Kidney glomerular epithelial cell (primary cell): Measurements from ENCODE around the gene FOXK1.
"Not testable (repeated sequence)": the region's sequence is repeated elsewhere in the genome, so short reads cannot be mapped to it uniquely, and the experiment has no call there.

Experiments used
- DNase-seq: peaks from one replicate; lab custom pipeline; 2025; lab: John Stamatoyannopoulos, UW

The FOXK1 gene

GRCh38 chr7:4681886-4682620, at the start of gene FOXK1:
Gene FOXK1, plus strand, starts transcription at chr7:4682295. Its CDS starts 14 bp downstream, at chr7:4682309.
- peak; percentile 56 for DNase-seq

DNA sequence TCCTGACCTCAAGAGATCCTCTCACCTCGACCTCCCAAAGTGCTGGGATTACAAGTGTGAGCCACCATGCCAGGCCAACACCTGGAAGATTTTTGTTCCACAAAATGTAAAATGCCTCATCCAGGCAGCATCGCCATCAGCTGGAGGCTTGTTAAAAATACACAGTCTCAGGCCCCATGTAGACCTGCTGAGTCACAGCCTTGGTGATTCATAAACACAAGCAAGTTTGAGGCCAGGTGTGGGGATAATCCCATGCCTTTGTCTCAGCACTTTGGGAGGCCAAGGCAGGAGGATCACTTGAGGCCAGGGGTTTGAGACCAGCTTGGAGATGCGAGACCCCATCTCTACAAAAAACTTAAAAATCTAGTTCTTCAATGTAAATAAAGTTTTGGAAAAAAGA, 49.1 kb upstream of the FOXK1 start:
- DNase-seq: no peak

- no peak for DNase-seq
Measured at GRCh38 chr7:4634166-4634565, 47.9 kb upstream of the FOXK1 start.

DNA sequence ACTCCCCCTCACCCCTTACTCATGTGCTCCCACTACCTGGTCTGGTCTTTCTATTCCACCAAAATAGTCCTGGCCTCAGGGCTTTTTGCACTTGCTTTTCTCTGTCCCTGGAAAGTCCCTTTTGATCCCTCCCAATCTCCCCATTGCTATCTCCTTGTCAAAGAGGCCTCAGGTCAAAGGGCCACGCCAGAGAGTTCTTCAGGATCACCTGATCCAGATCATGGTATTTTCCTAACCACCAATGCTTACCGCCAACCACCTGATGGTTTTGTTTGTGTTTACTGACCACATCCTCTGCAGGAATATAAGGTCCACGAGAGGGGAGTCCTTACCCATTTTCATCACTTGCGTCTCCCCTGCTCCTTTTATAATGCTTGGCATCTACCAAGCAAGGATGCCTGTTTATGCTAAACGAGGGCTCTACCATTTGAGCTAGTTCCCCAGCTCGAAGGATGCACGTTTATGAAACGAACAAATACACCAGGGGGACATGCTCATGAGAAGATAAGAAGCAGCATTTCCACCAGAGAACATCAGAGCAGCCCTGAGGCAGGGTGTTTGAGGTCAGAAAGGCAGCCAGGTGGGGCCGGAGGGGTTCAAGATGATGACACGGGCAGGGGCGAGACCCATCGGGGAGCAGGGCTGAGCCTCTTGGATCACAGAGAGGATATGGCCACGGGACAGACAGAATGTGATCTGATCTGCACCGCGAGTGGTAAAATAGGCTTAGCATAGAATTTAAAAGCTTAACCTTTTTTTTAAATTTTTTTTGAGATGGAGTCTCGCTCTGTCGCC, 43.1 kb upstream of the FOXK1 start:
- DNase-seq: no peak

DNA sequence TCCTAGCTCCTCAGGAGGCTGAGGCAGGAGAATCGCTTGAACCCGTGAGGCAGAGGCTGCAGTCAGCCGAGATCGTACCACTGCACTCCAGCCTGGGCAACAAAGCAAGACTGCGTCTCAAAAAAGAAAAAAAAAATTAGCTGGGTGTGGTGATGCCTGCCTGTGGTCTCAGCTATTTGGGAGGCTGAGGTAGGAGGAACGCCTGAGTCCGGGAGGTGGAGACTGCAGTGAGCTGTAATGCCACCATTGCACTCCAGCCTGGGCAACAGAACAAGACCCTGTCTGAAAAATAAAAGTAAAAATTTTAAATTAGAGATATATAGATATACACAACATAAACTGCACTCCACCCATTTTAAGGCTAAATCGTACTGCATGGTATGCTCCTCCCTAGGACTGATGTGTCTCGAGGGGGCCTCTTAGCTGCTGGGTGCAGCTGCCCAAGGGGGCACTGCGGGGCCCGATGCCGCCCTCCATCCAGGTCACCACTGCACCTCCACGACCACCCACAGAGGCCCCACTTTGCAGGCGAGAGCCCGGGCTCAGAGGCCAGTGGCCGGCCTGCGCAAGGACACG, 40.9 kb upstream of the FOXK1 start:
- no peak for DNase-seq

GRCh38 chr7:4641667-4642467, 40.2 kb upstream of the FOXK1 start:
- DNase-seq: peak; percentile 73

DNA sequence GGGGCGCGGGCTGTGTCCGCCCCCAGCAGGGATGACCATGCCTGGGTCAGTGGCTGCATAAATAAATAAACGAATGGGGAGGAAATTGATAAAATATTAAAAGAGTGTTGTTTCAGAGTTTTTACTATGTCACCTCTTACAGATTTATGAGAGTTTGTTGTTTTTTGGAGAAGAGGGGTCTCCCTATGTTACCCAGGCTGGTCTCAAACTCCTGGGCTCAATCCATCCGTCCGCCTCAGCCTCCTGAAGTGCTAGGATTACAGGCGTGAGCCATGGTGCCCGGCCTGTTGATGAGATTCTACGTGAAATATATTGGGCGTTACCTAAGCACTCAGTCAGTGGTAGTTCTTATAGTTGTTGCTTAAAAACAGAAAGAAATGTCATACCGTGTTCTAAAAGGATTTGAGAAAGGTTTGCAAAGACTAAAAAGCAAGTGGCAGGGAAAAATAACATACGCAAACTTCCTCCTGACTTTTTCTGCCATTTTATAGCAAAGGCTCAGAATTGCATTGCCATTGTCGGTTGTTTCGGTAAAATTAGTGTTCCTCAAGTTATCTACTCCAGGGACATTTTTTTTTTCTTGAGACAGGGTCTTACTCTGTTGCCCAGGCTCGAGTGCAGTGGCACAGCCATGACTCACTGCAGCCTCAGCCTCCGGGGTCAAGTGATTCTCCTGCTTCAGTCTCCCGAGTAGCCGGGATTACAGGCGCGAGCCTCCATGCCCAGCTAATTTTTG, 39.5 kb upstream of the FOXK1 start:
- DNase-seq: no peak

- DNase-seq: not testable (repeated sequence)
Measured at GRCh38 chr7:4643204-4643471, 39.0 kb upstream of the FOXK1 start.

DNA sequence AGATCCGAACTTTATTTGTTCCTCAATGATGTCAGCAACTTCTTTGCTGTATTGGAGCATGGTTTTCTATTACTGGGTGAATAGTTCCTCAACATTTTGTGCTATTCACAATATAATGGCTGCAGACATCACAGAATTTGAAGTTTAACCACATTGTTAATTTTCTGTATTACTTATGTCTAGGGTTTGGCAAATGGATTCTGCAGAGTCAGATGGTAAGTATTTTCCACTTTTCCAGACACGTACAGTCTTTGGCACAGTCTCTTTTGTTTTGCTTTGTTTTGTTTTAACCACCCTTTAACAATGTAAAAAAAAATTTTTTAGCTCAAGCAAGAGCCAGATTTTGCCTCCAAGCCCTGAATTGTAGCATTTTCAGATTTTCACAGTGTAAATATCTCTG, 36.8 kb upstream of the FOXK1 start:
- no peak for DNase-seq

DNA sequence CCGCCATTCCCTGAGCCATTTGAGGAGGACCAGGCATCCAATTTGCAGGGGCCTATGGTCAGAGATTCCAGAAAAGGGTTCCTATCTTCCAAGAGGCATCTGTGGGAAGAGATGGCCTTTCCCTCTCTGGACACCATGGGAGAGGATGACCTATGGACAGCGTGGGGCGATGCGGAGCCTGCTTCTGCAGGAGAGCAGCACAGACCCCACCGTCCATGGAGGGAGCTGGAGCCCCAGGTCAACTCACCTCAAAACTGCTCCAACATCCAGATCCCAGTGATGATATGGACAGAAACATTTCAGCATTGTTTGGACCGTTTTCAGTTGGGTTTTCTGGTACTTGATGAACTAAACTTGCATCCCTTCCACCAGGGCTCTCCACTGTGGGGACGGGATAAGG, 34.0 kb upstream of the FOXK1 start:
- no peak for DNase-seq

- peak; percentile 7 for DNase-seq
Measured at GRCh38 chr7:4650433-4651047, 31.6 kb upstream of the FOXK1 start.

DNA sequence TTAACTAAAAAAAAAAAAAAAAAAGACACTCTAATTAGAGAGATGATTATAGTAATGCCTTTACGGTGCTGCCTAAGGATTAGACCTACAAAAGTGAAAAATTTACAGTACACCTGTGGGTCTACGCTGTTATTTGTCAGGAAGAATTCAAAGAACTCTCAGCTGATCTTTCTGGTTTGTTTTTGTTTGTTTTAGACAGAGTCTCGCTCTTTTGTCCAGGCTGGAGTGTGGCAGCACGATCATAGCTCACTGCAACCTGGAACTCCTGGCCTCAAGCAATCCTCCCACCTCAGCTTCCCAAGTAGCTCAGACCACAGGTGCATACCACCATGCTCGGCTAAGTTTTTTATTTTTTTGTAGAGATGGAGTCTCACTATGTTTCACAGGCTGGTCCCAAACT, 28.3 kb upstream of the FOXK1 start:
- no peak for DNase-seq

GRCh38 chr7:4655311-4655710, 26.8 kb upstream of the FOXK1 start:
- no peak for DNase-seq

- DNase-seq: no peak
Measured at GRCh38 chr7:4655896-4656295, 26.2 kb upstream of the FOXK1 start.

- DNase-seq: no peak
Measured at GRCh38 chr7:4657640-4658417, 24.3 kb upstream of the FOXK1 start.

- DNase-seq: no peak
Measured at GRCh38 chr7:4659551-4660286, 22.4 kb upstream of the FOXK1 start.

DNA sequence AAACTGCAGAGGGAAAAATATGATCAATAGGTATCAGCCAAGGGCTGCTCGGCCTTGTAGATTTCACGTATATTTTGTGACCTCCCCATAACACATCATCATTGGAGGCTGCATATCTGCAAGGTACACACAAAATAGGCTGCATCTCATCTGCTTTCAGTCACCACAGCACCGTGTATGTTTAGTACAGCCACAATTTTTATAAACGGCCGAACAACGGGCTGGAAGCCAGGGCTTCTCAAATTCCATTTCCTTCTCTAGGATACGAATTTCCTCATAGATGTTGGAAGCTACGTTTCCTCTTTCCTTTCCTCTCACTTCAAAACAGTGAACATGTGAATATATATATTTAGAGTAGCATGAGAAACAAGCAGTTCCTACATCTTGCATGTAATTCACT, 20.2 kb upstream of the FOXK1 start:
- DNase-seq: no peak

DNA sequence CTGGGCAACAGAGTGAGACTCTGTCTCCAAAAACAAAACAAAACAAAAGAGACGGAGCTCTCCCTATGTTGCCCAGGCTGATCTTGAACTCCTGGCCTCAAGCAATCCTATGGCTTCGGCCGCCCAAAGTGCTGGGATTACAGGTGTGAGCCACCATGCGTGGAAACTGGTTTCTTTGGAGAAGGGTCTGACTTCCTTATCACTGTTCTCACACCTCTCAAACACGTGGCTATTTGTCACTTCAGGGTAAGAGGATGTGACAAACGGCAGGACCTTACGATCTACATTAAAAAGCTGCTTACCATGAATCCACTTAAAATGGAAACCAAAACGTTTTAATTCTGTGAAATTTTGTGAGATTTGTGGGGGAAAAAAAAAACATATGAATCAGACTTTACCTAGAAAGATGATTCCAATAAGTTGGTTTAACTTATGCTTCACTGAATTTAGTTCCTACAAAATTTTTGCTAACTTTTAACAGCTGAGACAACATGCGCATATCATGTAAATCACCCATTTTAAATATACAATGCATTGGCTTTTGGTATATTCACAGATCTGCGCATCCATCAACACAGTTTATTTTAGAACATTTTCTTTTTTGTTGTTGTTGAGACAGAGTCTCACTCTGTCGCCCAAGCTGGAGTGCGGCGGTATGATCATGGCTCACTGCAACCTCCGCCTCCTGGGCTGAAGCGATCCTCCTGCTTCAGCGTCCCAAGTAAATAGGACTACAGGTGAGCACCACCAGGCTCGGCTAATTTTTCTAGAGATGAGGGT, 18.7 kb upstream of the FOXK1 start:
- no peak for DNase-seq

- DNase-seq: peak; percentile 95
Measured at GRCh38 chr7:4665661-4666060, 16.4 kb upstream of the FOXK1 start.
